HCT116 (cell line): ENCODE results near the gene FNDC3B. TPM values are rescaled to one million over a fixed set of nuclear protein-coding genes. Genes with fewer than 3 reads are reported as not detected.

Source experiments
- ATAC-seq: fragments of 200-7000 bp; cut with Tn5 transposase; 2 replicates; pipeline ENCODE4 v1.9.1; 2020; ENCODE audit warnings: mild to moderate bottlenecking, moderate library complexity
- BruUV-seq: library from RNA; stranded (reverse); fragments of 400-500 nt; replicated peaks from 2 replicates; lab custom pipeline; 2021; lab: Mats Ljungman, UMichigan
- CTCF ChIA-PET: fragments of 300-600 bp; sonication (Branson Sonifier 250); formaldehyde crosslinking; loops from one replicate; lab custom pipeline; 2021; ENCODE audit warnings: antibody characterized with exemption; lab: Charles Lee
- POLR2A ChIA-PET: fragments of 300-600, 350-600 bp; sonication (Branson Sonifier 250); formaldehyde crosslinking; loops from one replicate; lab custom pipeline; 2021; ENCODE audit warnings: antibody characterized with exemption; lab: Charles Lee
- RAD21 ChIA-PET, 2 experiments: fragments of 300-600 bp; sonication (Branson Sonifier 250); formaldehyde crosslinking; loops; one replicate each; lab custom pipeline; 2023; ENCODE audit warnings: low total read pairs in 2 of 2; ENCODE audit not compliant: uncharacterized antibody in 2 of 2, unreplicated experiment in 2 of 2, low non-redundant PET in 1 of 2; lab: Charles Lee
- DNase-seq: peaks from one replicate; pipeline ENCODE4 v3.0.0-alpha.2; 2010; ENCODE audit warnings: low read depth, low spot score
- H2AFZ ChIP-seq: fragments of 200-600 bp; shearing (Covaris generic), sonication (generic); 2 replicates; pipeline ENCODE4 v1.6.1; 2017; ENCODE audit warnings: low read depth, mixed run types, mixed read lengths, antibody characterized with exemption, low read length; ENCODE audit not compliant: poor library complexity, severe bottlenecking
- H3K27ac ChIP-seq: 2 replicates; pipeline ENCODE4 v1.5.1; 2012; ENCODE audit warnings: low read depth, low read length
- H3K27me3 ChIP-seq: fragments of 200-600 bp; sonication (generic); 2 replicates; pipeline ENCODE4 v1.6.1; 2016; ENCODE audit warnings: mixed run types, low read length, mixed read lengths; ENCODE audit not compliant: insufficient read depth
- H3K36me3 ChIP-seq, 2 experiments: fragments of 200-500 bp in 1 of 2; fragments of 200-600 bp in 1 of 2; sonication (Bioruptor generic) in 1 of 2; sonication (generic) in 1 of 2; 2 replicates each; pipeline versions ENCODE4 v1.5.1 to v1.6.1; 2014 to 2016; ENCODE audit warnings: low read length in 2 of 2, inconsistent platforms in 1 of 2, mixed read lengths in 1 of 2, mixed run types in 1 of 2; ENCODE audit not compliant: insufficient read depth in 2 of 2, control insufficient read depth in 1 of 2
- H3K4me1 ChIP-seq, 2 experiments: fragments of 200-600 bp in 1 of 2; sonication (generic) in 1 of 2; 2 replicates each; pipeline versions ENCODE4 v1.5.1 to v1.6.1; 2012 to 2017; ENCODE audit warnings: low read length in 2 of 2, inconsistent platforms in 1 of 2, mild to moderate bottlenecking in 1 of 2, mixed read lengths in 1 of 2, mixed run types in 1 of 2, moderate library complexity in 1 of 2; ENCODE audit not compliant: insufficient read depth in 2 of 2, control insufficient read depth in 1 of 2
- H3K4me2 ChIP-seq: fragments of 200-600 bp; sonication (generic); 2 replicates; pipeline ENCODE4 v1.6.1; 2017; ENCODE audit warnings: mixed run types, low read length, mixed read lengths
- H3K4me3 ChIP-seq, 2 experiments: fragments of 200-600 bp in 1 of 2; sonication (generic) in 1 of 2; replicated peaks in 1 of 2; 2 replicates each; pipeline ENCODE4 v1.5.1; 2011 to 2016; ENCODE audit warnings: low read length in 2 of 2, control low read depth in 1 of 2, low read depth in 1 of 2, mild to moderate bottlenecking in 1 of 2, mixed read lengths in 1 of 2, mixed run types in 1 of 2
- H3K79me2 ChIP-seq: fragments of 200-600 bp; sonication (generic); 2 replicates; pipeline ENCODE4 v1.6.1; 2017; ENCODE audit warnings: mild to moderate bottlenecking, mixed run types, low read length, moderate library complexity, mixed read lengths; ENCODE audit not compliant: insufficient read depth
- H3K9ac ChIP-seq: fragments of 200-600 bp; sonication (generic); 2 replicates; pipeline ENCODE4 v1.6.1; 2016; ENCODE audit warnings: low read length, mixed read lengths
- H3K9me2 ChIP-seq: fragments of 200-600 bp; sonication (generic), shearing (Covaris generic); 2 replicates; pipeline ENCODE4 v1.6.1; 2017; ENCODE audit warnings: mixed run types, mild to moderate bottlenecking, moderate library complexity; ENCODE audit not compliant: insufficient read depth
- H3K9me3 ChIP-seq, 2 experiments: fragments of 200-500 bp in 1 of 2; fragments of 200-600 bp in 1 of 2; sonication (Bioruptor generic) in 1 of 2; sonication (generic) in 1 of 2; 2 replicates each; pipeline ENCODE4 v1.6.1; 2014 to 2017; ENCODE audit warnings: low read length in 2 of 2, mixed read lengths in 2 of 2, inconsistent platforms in 1 of 2, low read depth in 1 of 2, mild to moderate bottlenecking in 1 of 2, mixed run types in 1 of 2, moderate library complexity in 1 of 2; ENCODE audit not compliant: control insufficient read depth in 1 of 2, insufficient read depth in 1 of 2
- H4K20me1 ChIP-seq: fragments of 200-600 bp; sonication (generic), shearing (Covaris generic); 2 replicates; pipeline ENCODE4 v1.6.1; 2017; ENCODE audit warnings: mixed run types, mild to moderate bottlenecking, moderate library complexity; ENCODE audit not compliant: insufficient read depth
- CBX3 ChIP-seq: IDR thresholded peaks from 2 replicates; pipeline ENCODE4 v1.6.1; 2012; ENCODE audit warnings: low read depth
- CEBPB ChIP-seq: IDR thresholded peaks from 2 replicates; pipeline ENCODE4 v1.6.1; 2012; ENCODE audit warnings: low read depth
- EGR1 ChIP-seq: IDR thresholded peaks from 2 replicates; pipeline ENCODE4 v1.6.1; 2012; ENCODE audit warnings: low read depth
- ELF1 ChIP-seq: IDR thresholded peaks from 2 replicates; pipeline ENCODE4 v1.6.1; 2012; ENCODE audit warnings: low read depth, borderline replicate concordance
- EZH2 ChIP-seq: fragments of 200-600 bp; sonication (generic); IDR thresholded peaks from 2 replicates; pipeline ENCODE4 v1.6.1; 2017; ENCODE audit warnings: antibody characterized with exemption, mixed run types
- EZH2phosphoT487 ChIP-seq: fragments of 200-600 bp; IDR thresholded peaks from 2 replicates; pipeline ENCODE4 v1.6.1; 2018; ENCODE audit warnings: antibody characterized with exemption, borderline replicate concordance
- JUND ChIP-seq: IDR thresholded peaks from 2 replicates; pipeline ENCODE4 v1.6.1; 2012
- POLR2A ChIP-seq: IDR thresholded peaks from 2 replicates; pipeline ENCODE4 v1.7.0; 2011; ENCODE audit warnings: borderline replicate concordance; ENCODE audit not compliant: insufficient read depth, insufficient read length; ENCODE audit errors: extremely low read depth
- POLR2AphosphoS5 ChIP-seq: IDR thresholded peaks from 2 replicates; pipeline ENCODE4 v1.6.1; 2011; ENCODE audit warnings: mild to moderate bottlenecking, low read depth, low read length, moderate library complexity
- RAD21 ChIP-seq: IDR thresholded peaks from 2 replicates; pipeline ENCODE4 v1.6.1; 2012; ENCODE audit warnings: low read depth, mild to moderate bottlenecking
- REST ChIP-seq: IDR thresholded peaks from 2 replicates; pipeline ENCODE4 v1.6.1; 2012; ENCODE audit warnings: low read depth
- SIN3A ChIP-seq: IDR thresholded peaks from 2 replicates; pipeline ENCODE4 v1.6.1; 2012; ENCODE audit warnings: low read depth
- SP1 ChIP-seq: IDR thresholded peaks from 2 replicates; pipeline ENCODE4 v1.6.1; 2012; ENCODE audit warnings: low read depth
- TCF7L2 ChIP-seq: IDR thresholded peaks from 2 replicates; pipeline ENCODE4 v1.7.0; 2011; ENCODE audit warnings: borderline replicate concordance, inconsistent platforms; ENCODE audit not compliant: insufficient read depth, insufficient read length; ENCODE audit errors: extremely low read depth
- YY1 ChIP-seq: IDR thresholded peaks from 2 replicates; pipeline ENCODE4 v1.6.1; 2011; ENCODE audit warnings: low read length, low read depth, moderate library complexity, mild to moderate bottlenecking; ENCODE audit not compliant: insufficient replicate concordance; ENCODE audit errors: extremely low read depth
- ZFX ChIP-seq: fragments of 450-650 bp; IDR thresholded peaks from 2 replicates; pipeline ENCODE4 v1.6.1; 2017
- ZNF274 ChIP-seq: fragments of 200-500 bp; sonication (Bioruptor generic); IDR thresholded peaks from 2 replicates; pipeline ENCODE4 v1.6.1; 2014; ENCODE audit warnings: mild to moderate bottlenecking, low read depth, low read length, inconsistent platforms
- intact Hi-C: fragments of 100-400 bp; cut with micrococcal nuclease; formaldehyde crosslinking; loops from 2 replicates; pipeline ENCODE4 v1.10.0; 2022
- total RNA-seq: library from RNA; stranded (reverse); gene quantifications from one replicate; pipeline ENCODE4 v1.2.1, GENCODE V29; 2021; ENCODE audit not compliant: unreplicated experiment
- TF ChIP-seq, protein P1 (sequence below), 3 experiments: fragments of 200-600 bp in 1 of 3; sonication (generic) in 1 of 3; IDR thresholded peaks in 2 of 3; conservative IDR thresholded peaks in 1 of 3; 2 replicates each; pipeline ENCODE4 v1.5.1; 2012 to 2017; ENCODE audit warnings: low read depth in 2 of 3, low read length in 2 of 3, antibody characterized with exemption in 1 of 3, borderline replicate concordance in 1 of 3, control low read depth in 1 of 3, mild to moderate bottlenecking in 1 of 3, mixed read lengths in 1 of 3, mixed run types in 1 of 3, moderate library complexity in 1 of 3; ENCODE audit not compliant: insufficient read depth in 1 of 3
- TF ChIP-seq, protein P2 (sequence below): IDR thresholded peaks from 2 replicates; pipeline ENCODE4 v1.6.1; 2012
- TF ChIP-seq, protein P3 (sequence below): IDR thresholded peaks from 2 replicates; pipeline ENCODE4 v1.6.1; 2012

The FNDC3B gene
- total RNA-seq, 1 experiment from 2014 or later, result 45.7 TPM

GRCh38 chr3:172073262-172073915 lies 34.0 kb downstream of the FNDC3B start:
- Histone ChIP-seq H3K9me3 (no peaks in the 10 kb centered on the region), H3K4me2 (no peak overlapping the region), H2AFZ (no peak overlapping the region), H3K4me3 (no peak overlapping the region), H3K9ac (no peak overlapping the region), H3K27ac (no peak overlapping the region), H3K9me2 (no peaks in the 10 kb centered on the region), H4K20me1 (no peaks in the 10 kb centered on the region), H3K27me3 (no peaks in the 10 kb centered on the region), H3K36me3 (no peaks in the 10 kb centered on the region), H3K79me2 (peaks cover 46% of the 10 kb centered on the region), H3K4me1 (no peaks in the 10 kb centered on the region)
- intact Hi-C loops, result no loop called here
- no peak for TF ChIP-seq EZH2
- TF ChIP-seq, protein P1, sequence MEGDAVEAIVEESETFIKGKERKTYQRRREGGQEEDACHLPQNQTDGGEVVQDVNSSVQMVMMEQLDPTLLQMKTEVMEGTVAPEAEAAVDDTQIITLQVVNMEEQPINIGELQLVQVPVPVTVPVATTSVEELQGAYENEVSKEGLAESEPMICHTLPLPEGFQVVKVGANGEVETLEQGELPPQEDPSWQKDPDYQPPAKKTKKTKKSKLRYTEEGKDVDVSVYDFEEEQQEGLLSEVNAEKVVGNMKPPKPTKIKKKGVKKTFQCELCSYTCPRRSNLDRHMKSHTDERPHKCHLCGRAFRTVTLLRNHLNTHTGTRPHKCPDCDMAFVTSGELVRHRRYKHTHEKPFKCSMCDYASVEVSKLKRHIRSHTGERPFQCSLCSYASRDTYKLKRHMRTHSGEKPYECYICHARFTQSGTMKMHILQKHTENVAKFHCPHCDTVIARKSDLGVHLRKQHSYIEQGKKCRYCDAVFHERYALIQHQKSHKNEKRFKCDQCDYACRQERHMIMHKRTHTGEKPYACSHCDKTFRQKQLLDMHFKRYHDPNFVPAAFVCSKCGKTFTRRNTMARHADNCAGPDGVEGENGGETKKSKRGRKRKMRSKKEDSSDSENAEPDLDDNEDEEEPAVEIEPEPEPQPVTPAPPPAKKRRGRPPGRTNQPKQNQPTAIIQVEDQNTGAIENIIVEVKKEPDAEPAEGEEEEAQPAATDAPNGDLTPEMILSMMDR (IDR thresholded peaks at IDR 0.05 in 2 of 3, conservative IDR thresholded peaks at IDR 0.05 in 1 of 3; ENCODE audit: borderline replicate concordance in 1 of 3, insufficient read depth in 1 of 3, low read depth in 2 of 3, low read length in 2 of 3), result no peak
- no peak for TF ChIP-seq POLR2AphosphoS5
- TF ChIP-seq POLR2A, result no peak
- TF ChIP-seq, protein P2, sequence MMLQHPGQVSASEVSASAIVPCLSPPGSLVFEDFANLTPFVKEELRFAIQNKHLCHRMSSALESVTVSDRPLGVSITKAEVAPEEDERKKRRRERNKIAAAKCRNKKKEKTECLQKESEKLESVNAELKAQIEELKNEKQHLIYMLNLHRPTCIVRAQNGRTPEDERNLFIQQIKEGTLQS, result no peak
- TF ChIP-seq EZH2phosphoT487, result no peak
- TF ChIP-seq RAD21, result no peak
- TF ChIP-seq TCF7L2, result no peak
- TF ChIP-seq EGR1, result no peak
- no peak for TF ChIP-seq ZNF274
- TF ChIP-seq SIN3A, result no peak
- TF ChIP-seq SP1, result no peak
- no peak for TF ChIP-seq ELF1
- TF ChIP-seq ZFX, result no peak
- TF ChIP-seq REST, result no peak
- TF ChIP-seq CEBPB, result no peak
- TF ChIP-seq YY1, result no peak
- TF ChIP-seq, protein P3, sequence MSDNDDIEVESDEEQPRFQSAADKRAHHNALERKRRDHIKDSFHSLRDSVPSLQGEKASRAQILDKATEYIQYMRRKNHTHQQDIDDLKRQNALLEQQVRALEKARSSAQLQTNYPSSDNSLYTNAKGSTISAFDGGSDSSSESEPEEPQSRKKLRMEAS, result no peak
- no peak for TF ChIP-seq CBX3
- TF ChIP-seq JUND, result no peak
- CTCF ChIA-PET, result no interaction called here
- RAD21 ChIA-PET, result no interaction called here
- DNase-seq, result no peak
- BruUV-seq, result no TSS peak
- POLR2A ChIA-PET, result no interaction called here
- no peak for ATAC-seq
